HCT116 (cell line): ENCODE results near the gene OR10G3. TPM values are rescaled to one million over a fixed set of nuclear protein-coding genes. Genes with fewer than 3 reads are reported as not detected.

Source experiments
- ATAC-seq: fragments of 200-7000 bp; cut with Tn5 transposase; 2 replicates; pipeline ENCODE4 v1.9.1; 2020; ENCODE audit warnings: mild to moderate bottlenecking, moderate library complexity
- BruUV-seq: library from RNA; stranded (reverse); fragments of 400-500 nt; replicated peaks from 2 replicates; lab custom pipeline; 2021; lab: Mats Ljungman, UMichigan
- CTCF ChIA-PET: fragments of 300-600 bp; sonication (Branson Sonifier 250); formaldehyde crosslinking; loops from one replicate; lab custom pipeline; 2021; ENCODE audit warnings: antibody characterized with exemption; lab: Charles Lee
- POLR2A ChIA-PET: fragments of 300-600, 350-600 bp; sonication (Branson Sonifier 250); formaldehyde crosslinking; loops from one replicate; lab custom pipeline; 2021; ENCODE audit warnings: antibody characterized with exemption; lab: Charles Lee
- RAD21 ChIA-PET, 2 experiments: fragments of 300-600 bp; sonication (Branson Sonifier 250); formaldehyde crosslinking; loops; one replicate each; lab custom pipeline; 2023; ENCODE audit warnings: low total read pairs in 2 of 2; ENCODE audit not compliant: uncharacterized antibody in 2 of 2, unreplicated experiment in 2 of 2, low non-redundant PET in 1 of 2; lab: Charles Lee
- DNase-seq: peaks from one replicate; pipeline ENCODE4 v3.0.0-alpha.2; 2010; ENCODE audit warnings: low read depth, low spot score
- H2AFZ ChIP-seq: fragments of 200-600 bp; shearing (Covaris generic), sonication (generic); 2 replicates; pipeline ENCODE4 v1.6.1; 2017; ENCODE audit warnings: low read depth, mixed run types, mixed read lengths, antibody characterized with exemption, low read length; ENCODE audit not compliant: poor library complexity, severe bottlenecking
- H3K27ac ChIP-seq: 2 replicates; pipeline ENCODE4 v1.5.1; 2012; ENCODE audit warnings: low read depth, low read length
- H3K27me3 ChIP-seq: fragments of 200-600 bp; sonication (generic); 2 replicates; pipeline ENCODE4 v1.6.1; 2016; ENCODE audit warnings: mixed run types, low read length, mixed read lengths; ENCODE audit not compliant: insufficient read depth
- H3K36me3 ChIP-seq, 2 experiments: fragments of 200-500 bp in 1 of 2; fragments of 200-600 bp in 1 of 2; sonication (Bioruptor generic) in 1 of 2; sonication (generic) in 1 of 2; 2 replicates each; pipeline versions ENCODE4 v1.5.1 to v1.6.1; 2014 to 2016; ENCODE audit warnings: low read length in 2 of 2, inconsistent platforms in 1 of 2, mixed read lengths in 1 of 2, mixed run types in 1 of 2; ENCODE audit not compliant: insufficient read depth in 2 of 2, control insufficient read depth in 1 of 2
- H3K4me1 ChIP-seq, 2 experiments: fragments of 200-600 bp in 1 of 2; sonication (generic) in 1 of 2; 2 replicates each; pipeline versions ENCODE4 v1.5.1 to v1.6.1; 2012 to 2017; ENCODE audit warnings: low read length in 2 of 2, inconsistent platforms in 1 of 2, mild to moderate bottlenecking in 1 of 2, mixed read lengths in 1 of 2, mixed run types in 1 of 2, moderate library complexity in 1 of 2; ENCODE audit not compliant: insufficient read depth in 2 of 2, control insufficient read depth in 1 of 2
- H3K4me2 ChIP-seq: fragments of 200-600 bp; sonication (generic); 2 replicates; pipeline ENCODE4 v1.6.1; 2017; ENCODE audit warnings: mixed run types, low read length, mixed read lengths
- H3K4me3 ChIP-seq, 2 experiments: fragments of 200-600 bp in 1 of 2; sonication (generic) in 1 of 2; replicated peaks in 1 of 2; 2 replicates each; pipeline ENCODE4 v1.5.1; 2011 to 2016; ENCODE audit warnings: low read length in 2 of 2, control low read depth in 1 of 2, low read depth in 1 of 2, mild to moderate bottlenecking in 1 of 2, mixed read lengths in 1 of 2, mixed run types in 1 of 2
- H3K79me2 ChIP-seq: fragments of 200-600 bp; sonication (generic); 2 replicates; pipeline ENCODE4 v1.6.1; 2017; ENCODE audit warnings: mild to moderate bottlenecking, mixed run types, low read length, moderate library complexity, mixed read lengths; ENCODE audit not compliant: insufficient read depth
- H3K9ac ChIP-seq: fragments of 200-600 bp; sonication (generic); 2 replicates; pipeline ENCODE4 v1.6.1; 2016; ENCODE audit warnings: low read length, mixed read lengths
- H3K9me2 ChIP-seq: fragments of 200-600 bp; sonication (generic), shearing (Covaris generic); 2 replicates; pipeline ENCODE4 v1.6.1; 2017; ENCODE audit warnings: mixed run types, mild to moderate bottlenecking, moderate library complexity; ENCODE audit not compliant: insufficient read depth
- H3K9me3 ChIP-seq, 2 experiments: fragments of 200-500 bp in 1 of 2; fragments of 200-600 bp in 1 of 2; sonication (Bioruptor generic) in 1 of 2; sonication (generic) in 1 of 2; 2 replicates each; pipeline ENCODE4 v1.6.1; 2014 to 2017; ENCODE audit warnings: low read length in 2 of 2, mixed read lengths in 2 of 2, inconsistent platforms in 1 of 2, low read depth in 1 of 2, mild to moderate bottlenecking in 1 of 2, mixed run types in 1 of 2, moderate library complexity in 1 of 2; ENCODE audit not compliant: control insufficient read depth in 1 of 2, insufficient read depth in 1 of 2
- H4K20me1 ChIP-seq: fragments of 200-600 bp; sonication (generic), shearing (Covaris generic); 2 replicates; pipeline ENCODE4 v1.6.1; 2017; ENCODE audit warnings: mixed run types, mild to moderate bottlenecking, moderate library complexity; ENCODE audit not compliant: insufficient read depth
- CBX3 ChIP-seq: IDR thresholded peaks from 2 replicates; pipeline ENCODE4 v1.6.1; 2012; ENCODE audit warnings: low read depth
- CEBPB ChIP-seq: IDR thresholded peaks from 2 replicates; pipeline ENCODE4 v1.6.1; 2012; ENCODE audit warnings: low read depth
- CTCF ChIP-seq, 3 experiments: fragments of 200-600 bp in 1 of 3; sonication (generic) in 1 of 3; IDR thresholded peaks in 2 of 3; conservative IDR thresholded peaks in 1 of 3; 2 replicates each; pipeline ENCODE4 v1.5.1; 2012 to 2017; ENCODE audit warnings: low read depth in 2 of 3, low read length in 2 of 3, antibody characterized with exemption in 1 of 3, borderline replicate concordance in 1 of 3, control low read depth in 1 of 3, mild to moderate bottlenecking in 1 of 3, mixed read lengths in 1 of 3, mixed run types in 1 of 3, moderate library complexity in 1 of 3; ENCODE audit not compliant: insufficient read depth in 1 of 3
- EZH2 ChIP-seq: fragments of 200-600 bp; sonication (generic); IDR thresholded peaks from 2 replicates; pipeline ENCODE4 v1.6.1; 2017; ENCODE audit warnings: antibody characterized with exemption, mixed run types
- EZH2phosphoT487 ChIP-seq: fragments of 200-600 bp; IDR thresholded peaks from 2 replicates; pipeline ENCODE4 v1.6.1; 2018; ENCODE audit warnings: antibody characterized with exemption, borderline replicate concordance
- JUND ChIP-seq: IDR thresholded peaks from 2 replicates; pipeline ENCODE4 v1.6.1; 2012
- POLR2A ChIP-seq: IDR thresholded peaks from 2 replicates; pipeline ENCODE4 v1.7.0; 2011; ENCODE audit warnings: borderline replicate concordance; ENCODE audit not compliant: insufficient read depth, insufficient read length; ENCODE audit errors: extremely low read depth
- POLR2AphosphoS5 ChIP-seq: IDR thresholded peaks from 2 replicates; pipeline ENCODE4 v1.6.1; 2011; ENCODE audit warnings: mild to moderate bottlenecking, low read depth, low read length, moderate library complexity
- RAD21 ChIP-seq: IDR thresholded peaks from 2 replicates; pipeline ENCODE4 v1.6.1; 2012; ENCODE audit warnings: low read depth, mild to moderate bottlenecking
- SP1 ChIP-seq: IDR thresholded peaks from 2 replicates; pipeline ENCODE4 v1.6.1; 2012; ENCODE audit warnings: low read depth
- ZFX ChIP-seq: fragments of 450-650 bp; IDR thresholded peaks from 2 replicates; pipeline ENCODE4 v1.6.1; 2017
- intact Hi-C: fragments of 100-400 bp; cut with micrococcal nuclease; formaldehyde crosslinking; loops from 2 replicates; pipeline ENCODE4 v1.10.0; 2022
- total RNA-seq: library from RNA; stranded (reverse); gene quantifications from one replicate; pipeline ENCODE4 v1.2.1, GENCODE V29; 2021; ENCODE audit not compliant: unreplicated experiment
- TF ChIP-seq, protein P1 (sequence below): IDR thresholded peaks from 2 replicates; pipeline ENCODE4 v1.6.1; 2011; ENCODE audit warnings: mild to moderate bottlenecking, low read length, moderate library complexity; ENCODE audit not compliant: insufficient replicate concordance; ENCODE audit errors: extremely low read depth
- TF ChIP-seq, protein P2 (sequence below): IDR thresholded peaks from 2 replicates; pipeline ENCODE4 v1.6.1; 2012; ENCODE audit warnings: low read depth

The OR10G3 gene
- total RNA-seq, 1 experiment from 2014 or later, result not detected

GRCh38 chr14:21614240-21614639 lies 34.4 kb upstream of the OR10G3 start:
- no peaks in the 10 kb centered on the region for H3K79me2 ChIP-seq
- no peak for TF ChIP-seq CEBPB
- no peak for TF ChIP-seq POLR2AphosphoS5
- TF ChIP-seq, protein P1, sequence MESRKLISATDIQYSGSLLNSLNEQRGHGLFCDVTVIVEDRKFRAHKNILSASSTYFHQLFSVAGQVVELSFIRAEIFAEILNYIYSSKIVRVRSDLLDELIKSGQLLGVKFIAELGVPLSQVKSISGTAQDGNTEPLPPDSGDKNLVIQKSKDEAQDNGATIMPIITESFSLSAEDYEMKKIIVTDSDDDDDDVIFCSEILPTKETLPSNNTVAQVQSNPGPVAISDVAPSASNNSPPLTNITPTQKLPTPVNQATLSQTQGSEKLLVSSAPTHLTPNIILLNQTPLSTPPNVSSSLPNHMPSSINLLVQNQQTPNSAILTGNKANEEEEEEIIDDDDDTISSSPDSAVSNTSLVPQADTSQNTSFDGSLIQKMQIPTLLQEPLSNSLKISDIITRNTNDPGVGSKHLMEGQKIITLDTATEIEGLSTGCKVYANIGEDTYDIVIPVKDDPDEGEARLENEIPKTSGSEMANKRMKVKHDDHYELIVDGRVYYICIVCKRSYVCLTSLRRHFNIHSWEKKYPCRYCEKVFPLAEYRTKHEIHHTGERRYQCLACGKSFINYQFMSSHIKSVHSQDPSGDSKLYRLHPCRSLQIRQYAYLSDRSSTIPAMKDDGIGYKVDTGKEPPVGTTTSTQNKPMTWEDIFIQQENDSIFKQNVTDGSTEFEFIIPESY, result no peak
- no peak for TF ChIP-seq POLR2A
- no peak for TF ChIP-seq JUND
- TF ChIP-seq, protein P2, sequence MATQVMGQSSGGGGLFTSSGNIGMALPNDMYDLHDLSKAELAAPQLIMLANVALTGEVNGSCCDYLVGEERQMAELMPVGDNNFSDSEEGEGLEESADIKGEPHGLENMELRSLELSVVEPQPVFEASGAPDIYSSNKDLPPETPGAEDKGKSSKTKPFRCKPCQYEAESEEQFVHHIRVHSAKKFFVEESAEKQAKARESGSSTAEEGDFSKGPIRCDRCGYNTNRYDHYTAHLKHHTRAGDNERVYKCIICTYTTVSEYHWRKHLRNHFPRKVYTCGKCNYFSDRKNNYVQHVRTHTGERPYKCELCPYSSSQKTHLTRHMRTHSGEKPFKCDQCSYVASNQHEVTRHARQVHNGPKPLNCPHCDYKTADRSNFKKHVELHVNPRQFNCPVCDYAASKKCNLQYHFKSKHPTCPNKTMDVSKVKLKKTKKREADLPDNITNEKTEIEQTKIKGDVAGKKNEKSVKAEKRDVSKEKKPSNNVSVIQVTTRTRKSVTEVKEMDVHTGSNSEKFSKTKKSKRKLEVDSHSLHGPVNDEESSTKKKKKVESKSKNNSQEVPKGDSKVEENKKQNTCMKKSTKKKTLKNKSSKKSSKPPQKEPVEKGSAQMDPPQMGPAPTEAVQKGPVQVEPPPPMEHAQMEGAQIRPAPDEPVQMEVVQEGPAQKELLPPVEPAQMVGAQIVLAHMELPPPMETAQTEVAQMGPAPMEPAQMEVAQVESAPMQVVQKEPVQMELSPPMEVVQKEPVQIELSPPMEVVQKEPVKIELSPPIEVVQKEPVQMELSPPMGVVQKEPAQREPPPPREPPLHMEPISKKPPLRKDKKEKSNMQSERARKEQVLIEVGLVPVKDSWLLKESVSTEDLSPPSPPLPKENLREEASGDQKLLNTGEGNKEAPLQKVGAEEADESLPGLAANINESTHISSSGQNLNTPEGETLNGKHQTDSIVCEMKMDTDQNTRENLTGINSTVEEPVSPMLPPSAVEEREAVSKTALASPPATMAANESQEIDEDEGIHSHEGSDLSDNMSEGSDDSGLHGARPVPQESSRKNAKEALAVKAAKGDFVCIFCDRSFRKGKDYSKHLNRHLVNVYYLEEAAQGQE, result no peak
- TF ChIP-seq EZH2, result no peak
- no peak for TF ChIP-seq ZFX
- no peak for TF ChIP-seq RAD21
- no peak for TF ChIP-seq CTCF (IDR thresholded peaks at IDR 0.05 in 2 of 3, conservative IDR thresholded peaks at IDR 0.05 in 1 of 3; ENCODE audit: borderline replicate concordance in 1 of 3, insufficient read depth in 1 of 3, low read depth in 2 of 3, low read length in 2 of 3)
- no peak for TF ChIP-seq EZH2phosphoT487
- TF ChIP-seq SP1, result no peak
- TF ChIP-seq CBX3, result no peak
- ChIA-PET CTCF (no interaction called here), POLR2A (no interaction called here), RAD21 (no interaction called here)
- no peak for ATAC-seq
- no peak overlapping the region for H3K9ac ChIP-seq
- H3K4me1 ChIP-seq, result no peaks in the 10 kb centered on the region
- H2AFZ ChIP-seq, result no peak overlapping the region
- no peak overlapping the region for H3K4me2 ChIP-seq
- no peak overlapping the region for H3K4me3 ChIP-seq
- H4K20me1 ChIP-seq, result no peaks in the 10 kb centered on the region
- no peaks in the 10 kb centered on the region for H3K9me3 ChIP-seq
- H3K9me2 ChIP-seq, result no peaks in the 10 kb centered on the region
- no TSS peak for BruUV-seq
- H3K27ac ChIP-seq, result no peak overlapping the region
- intact Hi-C loops, result no loop called here
- no peaks in the 10 kb centered on the region for H3K36me3 ChIP-seq
- no peak for DNase-seq
- peaks cover 14% of the 10 kb centered on the region for H3K27me3 ChIP-seq
